ENCODE results near the gene GBP3.

GBP3 gene

GRCh38 chr1:88973520-88974137, 49.0 kb downstream of the GBP3 start:
- Histone ChIP-seq H3K4me3 (ENCODE audit: low read length) (no peak overlapping the region), H3K4me1 (ENCODE audit: control insufficient read depth, low read depth, low read length) (no peaks in the 10 kb centered on the region), H3K27ac (ENCODE audit: low read length) (no peak overlapping the region), H3K9ac (ENCODE audit: low read length) (no peak overlapping the region), H3K36me3 (ENCODE audit: control insufficient read depth, low read depth, low read length) (peaks cover 3% of the 10 kb centered on the region), H3K27me3 (ENCODE audit: control insufficient read depth, insufficient read depth, low read length) (no peaks in the 10 kb centered on the region), H3K9me3 (ENCODE audit: control insufficient read depth, low read depth, low read length) (no peaks in the 10 kb centered on the region)

- Histone ChIP-seq H3K4me1 (ENCODE audit: control insufficient read depth, low read depth, low read length) (no peaks in the 10 kb centered on the region), H3K27ac (ENCODE audit: low read length) (no peak overlapping the region), H3K4me3 (ENCODE audit: low read length) (no peak overlapping the region), H3K9ac (ENCODE audit: low read length) (no peak overlapping the region), H3K27me3 (ENCODE audit: control insufficient read depth, insufficient read depth, low read length) (no peaks in the 10 kb centered on the region), H3K9me3 (ENCODE audit: control insufficient read depth, low read depth, low read length) (no peaks in the 10 kb centered on the region), H3K36me3 (ENCODE audit: control insufficient read depth, low read depth, low read length) (peaks cover 65% of the 10 kb centered on the region)
These were observed 60.9 kb downstream of the GBP3 start for GRCh38 chr1:88961647-88962275.

GRCh38 chr1:88961081-88961480, 61.6 kb downstream of the GBP3 start:
- Histone ChIP-seq H3K4me1 (ENCODE audit: control insufficient read depth, low read depth, low read length) (no peaks in the 10 kb centered on the region), H3K36me3 (ENCODE audit: control insufficient read depth, low read depth, low read length) (peaks cover 67% of the 10 kb centered on the region), H3K4me3 (ENCODE audit: low read length) (no peak overlapping the region), H3K27ac (ENCODE audit: low read length) (no peak overlapping the region), H3K27me3 (ENCODE audit: control insufficient read depth, insufficient read depth, low read length) (no peaks in the 10 kb centered on the region), H3K9ac (ENCODE audit: low read length) (no peak overlapping the region), H3K9me3 (ENCODE audit: control insufficient read depth, low read depth, low read length) (no peaks in the 10 kb centered on the region)

Data from iPS-18a (cell line).